Endothelial cell of umbilical vein (primary cell): ENCODE data around the gene DYNLT1. TPM values are rescaled to one million over a fixed set of nuclear protein-coding genes. Genes with fewer than 3 reads are reported as not detected.

Experiments used
- BruUV-seq: library from RNA; stranded (reverse); fragments of 400-500 nt; replicated peaks from 2 replicates; lab custom pipeline; 2021; lab: Mats Ljungman, UMichigan
- CTCF ChIA-PET: fragments of 300-600, 350-600 bp; sonication (Branson Sonifier 250); formaldehyde crosslinking; loops from one replicate; lab custom pipeline; 2021; ENCODE audit warnings: antibody characterized with exemption, inconsistent platforms; lab: Charles Lee
- POLR2A ChIA-PET: fragments of 300-600, 350-600 bp; sonication (Branson Sonifier 250); formaldehyde crosslinking; loops from one replicate; lab custom pipeline; 2021; ENCODE audit warnings: antibody characterized with exemption, inconsistent platforms; lab: Charles Lee
- DNase-seq: peaks from one replicate; pipeline ENCODE4 v3.0.0-alpha.2; 2011; ENCODE audit warnings: low read depth, low spot score
- FAIRE-seq: peaks from 2 replicates; lab custom pipeline; 2011; peaks lifted over from hg19 to GRCh38; lab: Jason Lieb, UNC
- H2AFZ ChIP-seq: 2 replicates; pipeline ENCODE4 v1.6.0; 2012; ENCODE audit warnings: low read depth, low read length, control low read depth, inconsistent platforms
- H3K27ac ChIP-seq: 2 replicates; pipeline ENCODE4 v1.5.1; 2011; ENCODE audit warnings: low read depth, mild to moderate bottlenecking, control low read depth, low read length, moderate library complexity; ENCODE audit not compliant: insufficient read depth
- H3K27me3 ChIP-seq, 2 experiments: 2 replicates each; pipeline versions ENCODE4 v1.6.0 to v1.6.1; 2011; ENCODE audit warnings: low read length in 2 of 2, mixed read lengths in 1 of 2; ENCODE audit not compliant: control insufficient read depth in 2 of 2, insufficient read depth in 2 of 2
- H3K36me3 ChIP-seq, 2 experiments: 2 replicates in 1 of 2; 3 replicates in 1 of 2; pipeline ENCODE4 v1.5.1; 2011; ENCODE audit warnings: low read length in 2 of 2, mild to moderate bottlenecking in 1 of 2, moderate library complexity in 1 of 2; ENCODE audit not compliant: control insufficient read depth in 2 of 2, insufficient read depth in 2 of 2; ENCODE audit errors: extremely low read depth in 1 of 2
- H3K4me1 ChIP-seq: 3 replicates; pipeline ENCODE4 v1.5.1; 2011; ENCODE audit warnings: mild to moderate bottlenecking, low read length; ENCODE audit not compliant: control insufficient read depth, insufficient read depth; ENCODE audit errors: extremely low read depth
- H3K4me2 ChIP-seq: 2 replicates; pipeline ENCODE4 v1.6.1; 2011; ENCODE audit warnings: low read length, control low read depth, mixed read lengths; ENCODE audit not compliant: insufficient read depth
- H3K4me3 ChIP-seq, 3 experiments: fragments of 200-600 bp in 1 of 3; sonication (generic), shearing (Covaris generic) in 1 of 3; replicated peaks in 1 of 3; 2 replicates each; pipeline ENCODE4 v1.5.1; 2011 to 2016; ENCODE audit warnings: control low read depth in 3 of 3, low read length in 3 of 3, mild to moderate bottlenecking in 2 of 3, inconsistent platforms in 1 of 3, low read depth in 1 of 3, moderate library complexity in 1 of 3; ENCODE audit not compliant: insufficient read depth in 1 of 3
- H3K79me2 ChIP-seq: 2 replicates; pipeline ENCODE4 v1.6.0; 2012; ENCODE audit warnings: low read length, inconsistent platforms; ENCODE audit not compliant: control insufficient read depth, insufficient read depth
- H3K9ac ChIP-seq: replicated peaks from 2 replicates; pipeline ENCODE3; 2011; ENCODE audit warnings: low read length, control low read depth; ENCODE audit not compliant: insufficient read depth; ENCODE audit errors: extremely low read depth
- H3K9me1 ChIP-seq: replicated peaks from 3 replicates; pipeline ENCODE4 v1.6.0; 2011; ENCODE audit warnings: mild to moderate bottlenecking, low read length; ENCODE audit not compliant: control insufficient read depth, insufficient read depth; ENCODE audit errors: extremely low read depth
- H3K9me3 ChIP-seq: replicated peaks from 2 replicates; pipeline ENCODE4 v1.5.1; 2012; ENCODE audit warnings: low read length, inconsistent platforms; ENCODE audit not compliant: control insufficient read depth, insufficient read depth
- H4K20me1 ChIP-seq: replicated peaks from 2 replicates; pipeline ENCODE3; 2011; ENCODE audit warnings: mild to moderate bottlenecking, low read length; ENCODE audit not compliant: control insufficient read depth, insufficient read depth; ENCODE audit errors: extremely low read depth
- EZH2 ChIP-seq: IDR thresholded peaks from 2 replicates; pipeline ENCODE4 v1.6.1; 2012; ENCODE audit warnings: borderline replicate concordance, low read depth, mild to moderate bottlenecking, moderate library complexity, low read length, inconsistent platforms; ENCODE audit not compliant: severe bottlenecking
- FOS ChIP-seq: IDR thresholded peaks from 2 replicates; pipeline ENCODE4 v1.6.1; 2011; ENCODE audit warnings: mild to moderate bottlenecking, low read length, moderate library complexity, borderline replicate concordance; ENCODE audit not compliant: insufficient read depth
- GATA2 ChIP-seq: IDR thresholded peaks from 2 replicates; pipeline ENCODE4 v1.7.0; 2011; ENCODE audit warnings: low read depth, mild to moderate bottlenecking, moderate library complexity, mixed read lengths, low read length; ENCODE audit not compliant: insufficient read length, insufficient read depth
- JUN ChIP-seq: IDR thresholded peaks from 2 replicates; pipeline ENCODE4 v1.6.1; 2011; ENCODE audit warnings: borderline replicate concordance, low read depth; ENCODE audit not compliant: insufficient read length, insufficient read depth
- MYC ChIP-seq: IDR thresholded peaks from one replicate; pipeline ENCODE4 v1.6.1; 2011; ENCODE audit warnings: mild to moderate bottlenecking, low read depth, low read length
- POLR2A ChIP-seq: IDR thresholded peaks from 2 replicates; pipeline ENCODE4 v1.6.1; 2012; ENCODE audit warnings: low read depth, mild to moderate bottlenecking, control low read depth, low read length
- POLR2AphosphoS5 ChIP-seq: IDR thresholded peaks from 2 replicates; pipeline ENCODE4 v1.6.1; 2012; ENCODE audit warnings: low read depth, mild to moderate bottlenecking, control low read depth, low read length, moderate library complexity; ENCODE audit not compliant: insufficient read depth
- dilution Hi-C: fragments of 300-500 bp; cut with MboI; formaldehyde crosslinking; loops from one replicate; pipeline ENCODE4 v1.15.0; 2019; ENCODE audit warnings: low sequenced_read_pairs; ENCODE audit not compliant: extremely low pct_ligation_motif_present
- intact Hi-C: fragments of 100-400 bp; cut with micrococcal nuclease; formaldehyde crosslinking; loops from one replicate; pipeline ENCODE4 v1.10.0; 2022
- polyA plus RNA-seq, 4 experiments: library from polyadenylated mRNA; depleted of rRNA in 3 of 4; stranded (reverse) in 3 of 4; unstranded in 1 of 4; fragments of >200 nt; gene quantifications; 2 replicates each; pipeline versions ENCODE4 v1.2.1 to v1.2.3, GENCODE V29; 2011 to 2012; ENCODE audit warnings: missing spikeins in 1 of 4
- total RNA-seq: library from RNA; stranded (reverse); gene quantifications from 2 replicates; pipeline ENCODE4 v1.2.3, GENCODE V29; 2021
- TF ChIP-seq, protein P1 (sequence below): IDR thresholded peaks from 2 replicates; pipeline ENCODE4 v1.6.1; 2011; ENCODE audit not compliant: insufficient read depth, insufficient read length
- TF ChIP-seq, protein P2 (sequence below), 2 donors: IDR thresholded peaks; 1 replicate in 1 of 2; 2 replicates in 1 of 2; pipeline ENCODE4 v1.5.1; 2011; ENCODE audit warnings: low read length in 2 of 2, mild to moderate bottlenecking in 2 of 2, moderate library complexity in 2 of 2, control low read depth in 1 of 2, inconsistent platforms in 1 of 2, low read depth in 1 of 2; ENCODE audit not compliant: insufficient read depth in 1 of 2; ENCODE audit errors: extremely low read depth in 1 of 2

The DYNLT1 gene
- total and polyA plus RNA-seq, 2 donors (not counting 3 experiments of a cell fraction or from before 2014, with no cell fraction given) = 162 to 267 TPM

DNA sequence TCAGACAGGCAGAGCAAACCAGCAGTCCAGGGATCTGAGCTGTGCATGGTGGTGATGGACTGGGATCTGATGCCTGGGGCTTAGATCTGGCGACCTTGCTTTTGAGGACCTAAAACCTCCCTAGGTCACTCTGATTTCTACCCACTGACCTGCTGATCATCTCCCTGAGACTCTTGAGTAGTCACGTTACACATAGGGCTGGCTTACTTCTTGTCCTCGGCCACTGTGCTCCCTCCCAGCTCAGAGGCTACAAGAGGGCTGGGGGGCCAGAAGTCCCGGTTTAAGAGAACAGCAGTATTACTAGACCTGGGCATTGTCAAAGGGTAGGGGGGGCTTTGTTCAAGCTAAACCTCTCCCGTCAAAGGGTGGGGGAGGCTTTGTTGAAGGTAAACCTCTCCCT, 5.5 kb downstream of the DYNLT1 start:
- Histone ChIP-seq H3K9me1 (no peaks in the 10 kb centered on the region), H3K4me2 (no peak overlapping the region), H3K79me2 (peaks cover 47% of the 10 kb centered on the region), H4K20me1 (no peaks in the 10 kb centered on the region), H3K9ac (no peak overlapping the region), H3K4me3 (no peak overlapping the region), H2AFZ (no peak overlapping the region), H3K9me3 (no peaks in the 10 kb centered on the region), H3K27ac (no peak overlapping the region), H3K36me3 (peaks cover 6 to 9% of the 10 kb centered on the region in 2 experiments), H3K27me3 (no peaks in the 10 kb centered on the region), H3K4me1 (peaks cover 23% of the 10 kb centered on the region)
- intact Hi-C loops = no loop called here
- dilution Hi-C loops = no loop called here
- TF ChIP-seq GATA2 (no peak), POLR2A (no peak), JUN (no peak), EZH2 (no peak), FOS (no peak), MYC (no peak), POLR2AphosphoS5 (no peak)
- TF ChIP-seq, protein P1, sequence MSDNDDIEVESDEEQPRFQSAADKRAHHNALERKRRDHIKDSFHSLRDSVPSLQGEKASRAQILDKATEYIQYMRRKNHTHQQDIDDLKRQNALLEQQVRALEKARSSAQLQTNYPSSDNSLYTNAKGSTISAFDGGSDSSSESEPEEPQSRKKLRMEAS = no peak
- TF ChIP-seq, protein P2, sequence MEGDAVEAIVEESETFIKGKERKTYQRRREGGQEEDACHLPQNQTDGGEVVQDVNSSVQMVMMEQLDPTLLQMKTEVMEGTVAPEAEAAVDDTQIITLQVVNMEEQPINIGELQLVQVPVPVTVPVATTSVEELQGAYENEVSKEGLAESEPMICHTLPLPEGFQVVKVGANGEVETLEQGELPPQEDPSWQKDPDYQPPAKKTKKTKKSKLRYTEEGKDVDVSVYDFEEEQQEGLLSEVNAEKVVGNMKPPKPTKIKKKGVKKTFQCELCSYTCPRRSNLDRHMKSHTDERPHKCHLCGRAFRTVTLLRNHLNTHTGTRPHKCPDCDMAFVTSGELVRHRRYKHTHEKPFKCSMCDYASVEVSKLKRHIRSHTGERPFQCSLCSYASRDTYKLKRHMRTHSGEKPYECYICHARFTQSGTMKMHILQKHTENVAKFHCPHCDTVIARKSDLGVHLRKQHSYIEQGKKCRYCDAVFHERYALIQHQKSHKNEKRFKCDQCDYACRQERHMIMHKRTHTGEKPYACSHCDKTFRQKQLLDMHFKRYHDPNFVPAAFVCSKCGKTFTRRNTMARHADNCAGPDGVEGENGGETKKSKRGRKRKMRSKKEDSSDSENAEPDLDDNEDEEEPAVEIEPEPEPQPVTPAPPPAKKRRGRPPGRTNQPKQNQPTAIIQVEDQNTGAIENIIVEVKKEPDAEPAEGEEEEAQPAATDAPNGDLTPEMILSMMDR (IDR thresholded peaks at IDR 0.05; ENCODE audit: extremely low read depth in 1 of 2, insufficient read depth in 1 of 2, low read depth in 1 of 2, low read length in 2 of 2) = no peak
- POLR2A ChIA-PET = no interaction called here
- no peak for FAIRE-seq
- no TSS peak for BruUV-seq
- no peak for DNase-seq
- CTCF ChIA-PET = interaction anchor here (1.0 to 2.0 kb wide), 3 partner anchors 11 to 418 kb away, joined by 3 to 8 read pairs (median 3); no protein-coding TSS in a partner anchor
